Endothelial cell of umbilical vein (primary cell): ENCODE results near the gene FOXF1. TPM values are rescaled to one million over a fixed set of nuclear protein-coding genes. Genes with fewer than 3 reads are reported as not detected.

Source experiments
- BruUV-seq: library from RNA; stranded (reverse); fragments of 400-500 nt; replicated peaks from 2 replicates; lab custom pipeline; 2021; lab: Mats Ljungman, UMichigan
- CTCF ChIA-PET: fragments of 300-600, 350-600 bp; sonication (Branson Sonifier 250); formaldehyde crosslinking; loops from one replicate; lab custom pipeline; 2021; ENCODE audit warnings: antibody characterized with exemption, inconsistent platforms; lab: Charles Lee
- POLR2A ChIA-PET: fragments of 300-600, 350-600 bp; sonication (Branson Sonifier 250); formaldehyde crosslinking; loops from one replicate; lab custom pipeline; 2021; ENCODE audit warnings: antibody characterized with exemption, inconsistent platforms; lab: Charles Lee
- DNase-seq: peaks from one replicate; pipeline ENCODE4 v3.0.0-alpha.2; 2011; ENCODE audit warnings: low read depth, low spot score
- FAIRE-seq: peaks from 2 replicates; lab custom pipeline; 2011; peaks lifted over from hg19 to GRCh38; lab: Jason Lieb, UNC
- H2AFZ ChIP-seq: 2 replicates; pipeline ENCODE4 v1.6.0; 2012; ENCODE audit warnings: low read depth, low read length, control low read depth, inconsistent platforms
- H3K27ac ChIP-seq: 2 replicates; pipeline ENCODE4 v1.5.1; 2011; ENCODE audit warnings: low read depth, mild to moderate bottlenecking, control low read depth, low read length, moderate library complexity; ENCODE audit not compliant: insufficient read depth
- H3K27me3 ChIP-seq, 2 experiments: 2 replicates each; pipeline versions ENCODE4 v1.6.0 to v1.6.1; 2011; ENCODE audit warnings: low read length in 2 of 2, mixed read lengths in 1 of 2; ENCODE audit not compliant: control insufficient read depth in 2 of 2, insufficient read depth in 2 of 2
- H3K36me3 ChIP-seq, 2 experiments: 2 replicates in 1 of 2; 3 replicates in 1 of 2; pipeline ENCODE4 v1.5.1; 2011; ENCODE audit warnings: low read length in 2 of 2, mild to moderate bottlenecking in 1 of 2, moderate library complexity in 1 of 2; ENCODE audit not compliant: control insufficient read depth in 2 of 2, insufficient read depth in 2 of 2; ENCODE audit errors: extremely low read depth in 1 of 2
- H3K4me1 ChIP-seq: 3 replicates; pipeline ENCODE4 v1.5.1; 2011; ENCODE audit warnings: mild to moderate bottlenecking, low read length; ENCODE audit not compliant: control insufficient read depth, insufficient read depth; ENCODE audit errors: extremely low read depth
- H3K4me2 ChIP-seq: 2 replicates; pipeline ENCODE4 v1.6.1; 2011; ENCODE audit warnings: low read length, control low read depth, mixed read lengths; ENCODE audit not compliant: insufficient read depth
- H3K4me3 ChIP-seq, 3 experiments: fragments of 200-600 bp in 1 of 3; sonication (generic), shearing (Covaris generic) in 1 of 3; replicated peaks in 1 of 3; 2 replicates each; pipeline ENCODE4 v1.5.1; 2011 to 2016; ENCODE audit warnings: control low read depth in 3 of 3, low read length in 3 of 3, mild to moderate bottlenecking in 2 of 3, inconsistent platforms in 1 of 3, low read depth in 1 of 3, moderate library complexity in 1 of 3; ENCODE audit not compliant: insufficient read depth in 1 of 3
- H3K79me2 ChIP-seq: 2 replicates; pipeline ENCODE4 v1.6.0; 2012; ENCODE audit warnings: low read length, inconsistent platforms; ENCODE audit not compliant: control insufficient read depth, insufficient read depth
- H3K9ac ChIP-seq: replicated peaks from 2 replicates; pipeline ENCODE3; 2011; ENCODE audit warnings: low read length, control low read depth; ENCODE audit not compliant: insufficient read depth; ENCODE audit errors: extremely low read depth
- H3K9me1 ChIP-seq: replicated peaks from 3 replicates; pipeline ENCODE4 v1.6.0; 2011; ENCODE audit warnings: mild to moderate bottlenecking, low read length; ENCODE audit not compliant: control insufficient read depth, insufficient read depth; ENCODE audit errors: extremely low read depth
- H3K9me3 ChIP-seq: replicated peaks from 2 replicates; pipeline ENCODE4 v1.5.1; 2012; ENCODE audit warnings: low read length, inconsistent platforms; ENCODE audit not compliant: control insufficient read depth, insufficient read depth
- H4K20me1 ChIP-seq: replicated peaks from 2 replicates; pipeline ENCODE3; 2011; ENCODE audit warnings: mild to moderate bottlenecking, low read length; ENCODE audit not compliant: control insufficient read depth, insufficient read depth; ENCODE audit errors: extremely low read depth
- CTCF ChIP-seq, 2 donors: IDR thresholded peaks; 1 replicate in 1 of 2; 2 replicates in 1 of 2; pipeline ENCODE4 v1.5.1; 2011; ENCODE audit warnings: low read length in 2 of 2, mild to moderate bottlenecking in 2 of 2, moderate library complexity in 2 of 2, control low read depth in 1 of 2, inconsistent platforms in 1 of 2, low read depth in 1 of 2; ENCODE audit not compliant: insufficient read depth in 1 of 2; ENCODE audit errors: extremely low read depth in 1 of 2
- POLR2AphosphoS5 ChIP-seq: IDR thresholded peaks from 2 replicates; pipeline ENCODE4 v1.6.1; 2012; ENCODE audit warnings: low read depth, mild to moderate bottlenecking, control low read depth, low read length, moderate library complexity; ENCODE audit not compliant: insufficient read depth
- dilution Hi-C: fragments of 300-500 bp; cut with MboI; formaldehyde crosslinking; loops from one replicate; pipeline ENCODE4 v1.15.0; 2019; ENCODE audit warnings: low sequenced_read_pairs; ENCODE audit not compliant: extremely low pct_ligation_motif_present
- intact Hi-C: fragments of 100-400 bp; cut with micrococcal nuclease; formaldehyde crosslinking; loops from one replicate; pipeline ENCODE4 v1.10.0; 2022
- polyA plus RNA-seq, 4 experiments: library from polyadenylated mRNA; depleted of rRNA in 3 of 4; stranded (reverse) in 3 of 4; unstranded in 1 of 4; fragments of >200 nt; gene quantifications; 2 replicates each; pipeline versions ENCODE4 v1.2.1 to v1.2.3, GENCODE V29; 2011 to 2012; ENCODE audit warnings: missing spikeins in 1 of 4
- total RNA-seq: library from RNA; stranded (reverse); gene quantifications from 2 replicates; pipeline ENCODE4 v1.2.3, GENCODE V29; 2021

The FOXF1 gene
- total and polyA plus RNA-seq, 2 donors (not counting 3 experiments of a cell fraction or from before 2014, with no cell fraction given): 1.0 to 1.1 TPM

GRCh38 chr16:86519649-86520316, 9.5 kb downstream of the FOXF1 start:
- peak overlapping the region; percentile 14 for H3K4me2 ChIP-seq
- intact Hi-C loops: loop anchor here (1.0 kb wide), 3 partner anchors 267 to 475 kb away; no protein-coding TSS in a partner anchor
- no peaks in the 10 kb centered on the region for H3K79me2 ChIP-seq
- DNase-seq: peak; percentile 65
- no peaks in the 10 kb centered on the region for H4K20me1 ChIP-seq
- H3K9me1 ChIP-seq: no peaks in the 10 kb centered on the region
- no TSS peak for BruUV-seq
- no peak overlapping the region for H3K4me3 ChIP-seq
- dilution Hi-C loops: loop anchor here (10.0 kb wide), 1 partner anchor 435 kb away; no protein-coding TSS in a partner anchor
- peaks cover 5% of the 10 kb centered on the region for H3K4me1 ChIP-seq
- H3K9me3 ChIP-seq: no peaks in the 10 kb centered on the region
- no peak overlapping the region for H3K27ac ChIP-seq
- H2AFZ ChIP-seq: peak overlapping the region; percentile 58
- peak; percentile 59 for FAIRE-seq
- peaks cover 24 to 28% of the 10 kb centered on the region in 2 experiments for H3K27me3 ChIP-seq
- no peak overlapping the region for H3K9ac ChIP-seq
- H3K36me3 ChIP-seq: no peaks in the 10 kb centered on the region
- CTCF ChIA-PET: interaction anchor here (0.9 to 7.0 kb wide), 7 partner anchors 156 to 698 kb away, joined by 3 to 471 read pairs (median 4); no protein-coding TSS in a partner anchor
- no peak for TF ChIP-seq POLR2AphosphoS5
- peak; percentile 86 to 89 for TF ChIP-seq CTCF (IDR thresholded peaks at IDR 0.05; ENCODE audit: extremely low read depth in 1 of 2, insufficient read depth in 1 of 2, low read depth in 1 of 2, low read length in 2 of 2)
- POLR2A ChIA-PET: no interaction called here
